Measurements from ENCODE around the gene C1orf74. TPM values are rescaled to one million over a fixed set of nuclear protein-coding genes. Genes with fewer than 3 reads are reported as not detected.

Gene C1orf74
- total RNA-seq, 2 experiments from 2014 or later = 3.7 to 4.3 TPM

GRCh38 chr1:209733409-209734192, 50.8 kb downstream of the C1orf74 start:
- intact Hi-C loops (cut with DNase I, micrococcal nuclease) = no loop called here

GRCh38 chr1:209732725-209733124, 51.6 kb downstream of the C1orf74 start:
- DNase-seq = no peak
- ChIA-PET POLR2A (no interaction called here), CTCF (interaction anchor here (1.7 kb wide), 1 partner anchor 8 kb away, joined by 6 read pairs; no protein-coding TSS in a partner anchor)
- intact Hi-C loops (cut with DNase I, micrococcal nuclease) = no loop called here
- peaks cover 6% of the 10 kb centered on the region for H3K36me3 Mint-ChIP-seq (ENCODE audit: low read depth)
- H3K4me1 Mint-ChIP-seq = peaks cover 45% of the 10 kb centered on the region
- no peaks in the 10 kb centered on the region for H3K27me3 Mint-ChIP-seq
- H3K9me3 Mint-ChIP-seq (ENCODE audit: low read depth) = peaks cover 3% of the 10 kb centered on the region
- H3K27ac Mint-ChIP-seq = no peak overlapping the region
- no peak overlapping the region for H3K4me3 Mint-ChIP-seq
- no peak for ATAC-seq

More at GRCh38 chr1:209733409-209734192, 50.8 kb downstream of the C1orf74 start:
- H3K9me3 Mint-ChIP-seq (ENCODE audit: low read depth) = peaks cover 3% of the 10 kb centered on the region
- DNase-seq = no peak
- H3K27me3 Mint-ChIP-seq = no peaks in the 10 kb centered on the region
- ChIA-PET POLR2A (no interaction called here), CTCF (interaction anchor here (0.9 to 2.2 kb wide), 6 partner anchors 9 to 90 kb away, joined by 3 to 8 read pairs (median 5); no protein-coding TSS in a partner anchor)
- ATAC-seq = peak; percentile 19
- peaks cover 44% of the 10 kb centered on the region for H3K4me1 Mint-ChIP-seq
- H3K27ac Mint-ChIP-seq = peak overlapping the region; percentile 39
- H3K36me3 Mint-ChIP-seq (ENCODE audit: low read depth) = peaks cover 6% of the 10 kb centered on the region
- no peak overlapping the region for H3K4me3 Mint-ChIP-seq

GRCh38 chr1:209729436-209729835, 54.9 kb downstream of the C1orf74 start:
- intact Hi-C loops (cut with DNase I, micrococcal nuclease) = no loop called here
- H3K27me3 Mint-ChIP-seq = no peaks in the 10 kb centered on the region
- no peak for DNase-seq
- peaks cover 45% of the 10 kb centered on the region for H3K4me1 Mint-ChIP-seq
- ChIA-PET CTCF (interaction anchor here (1.0 to 3.1 kb wide), 4 partner anchors 8 to 43 kb away, joined by 3 to 23 read pairs (median 4); partner anchors contain the start of gene HSD11B1), POLR2A (no interaction called here)
- H3K36me3 Mint-ChIP-seq (ENCODE audit: low read depth) = peaks cover 3% of the 10 kb centered on the region
- ATAC-seq = no peak
- H3K27ac Mint-ChIP-seq = no peak overlapping the region
- H3K4me3 Mint-ChIP-seq = no peak overlapping the region
- peaks cover 3% of the 10 kb centered on the region for H3K9me3 Mint-ChIP-seq (ENCODE audit: low read depth)

Other genes starting within 250 kb of the C1orf74 start
- gene CAMK1G, start 200.8 kb downstream of the C1orf74 start, total RNA-seq = under 1 TPM; 0.09 to 0.23 TPM
- gene LAMB3, start 132.1 kb downstream of the C1orf74 start, total RNA-seq = 1 to 10 TPM; 3.1 to 4.2 TPM
- gene G0S2, start 109.1 kb downstream of the C1orf74 start, total RNA-seq = 10 to 100 TPM; 21.9 to 22.8 TPM
- gene HSD11B1, start 79.7 kb downstream of the C1orf74 start, total RNA-seq = 1 to 10 TPM; 4.5 to 5.7 TPM
- 100 to 1,000 TPM; 136 to 138 TPM for gene TRAF3IP3, start 28.5 kb downstream of the C1orf74 start, total RNA-seq
- under 1 TPM; 0.11 to 0.14 TPM for gene IRF6, start 21.6 kb upstream of the C1orf74 start, total RNA-seq
- gene UTP25, start 43.4 kb upstream of the C1orf74 start, total RNA-seq = 10 to 100 TPM in 1 of 2 experiments, 1 to 10 TPM in 1; 9.4 to 10.4 TPM
- not detected for gene SYT14, start 153.7 kb upstream of the C1orf74 start, total RNA-seq